CD1c-positive myeloid dendritic cell (primary cell): ENCODE measurements around the gene CISD3.

ENCODE experiments used
- DNase-seq: peaks from one replicate; pipeline ENCODE4 v3.0.0-alpha.2; 2016; ENCODE audit errors: extremely low spot score

Gene CISD3

DNA sequence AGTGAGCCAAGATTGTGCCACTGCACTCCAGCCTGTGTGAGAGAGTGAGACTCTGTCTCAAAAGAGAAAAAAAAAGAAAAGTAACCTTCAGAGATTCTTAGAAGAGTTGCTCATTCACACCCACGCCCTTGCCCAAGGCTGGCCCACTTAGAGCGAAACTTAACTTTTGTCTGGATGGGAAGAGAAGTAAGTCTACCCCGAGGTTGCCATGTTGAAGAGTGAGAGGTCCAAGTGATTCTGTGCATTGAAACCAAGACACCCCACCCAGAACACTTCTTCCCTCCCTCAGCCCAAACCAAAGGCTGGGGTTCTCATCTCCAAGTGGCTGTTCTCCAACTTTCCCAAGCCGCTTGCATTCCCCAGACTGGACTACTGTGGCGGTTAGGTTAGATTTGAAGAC lies 2.4 kb upstream of the CISD3 start:
- DNase-seq, result peak; percentile 91

DNA sequence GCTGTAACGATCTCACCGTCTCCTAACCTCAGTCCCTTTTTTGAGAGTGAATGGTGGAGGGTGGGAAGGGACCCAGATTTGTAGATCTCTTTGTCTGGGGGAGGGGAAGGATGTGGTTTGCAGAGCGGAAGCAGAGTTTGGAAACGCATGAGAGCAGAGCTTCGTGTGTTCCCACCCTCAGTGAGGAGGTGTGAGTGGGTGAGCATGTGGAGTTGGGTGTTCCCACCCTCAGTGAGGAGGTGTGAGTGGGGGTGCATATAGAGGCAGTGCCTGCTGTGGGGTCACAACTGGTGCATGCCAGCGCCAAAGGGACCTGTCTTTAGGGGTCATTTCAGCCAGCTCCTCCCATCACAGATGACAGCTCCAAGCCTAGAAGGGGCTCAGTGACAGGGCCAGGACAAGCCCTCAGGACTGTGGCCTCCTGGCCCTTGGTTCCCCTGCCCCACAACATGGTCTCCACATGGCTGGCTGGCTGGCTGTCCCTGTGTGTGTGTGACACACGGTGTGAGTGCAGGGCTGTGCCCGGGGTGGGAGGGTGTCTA lies 1.8 kb upstream of the CISD3 start:
- peak; percentile 64 for DNase-seq

GRCh38 chr17:38729368-38729885 lies 714 bp upstream of the CISD3 start:
- DNase-seq, result no peak

DNA sequence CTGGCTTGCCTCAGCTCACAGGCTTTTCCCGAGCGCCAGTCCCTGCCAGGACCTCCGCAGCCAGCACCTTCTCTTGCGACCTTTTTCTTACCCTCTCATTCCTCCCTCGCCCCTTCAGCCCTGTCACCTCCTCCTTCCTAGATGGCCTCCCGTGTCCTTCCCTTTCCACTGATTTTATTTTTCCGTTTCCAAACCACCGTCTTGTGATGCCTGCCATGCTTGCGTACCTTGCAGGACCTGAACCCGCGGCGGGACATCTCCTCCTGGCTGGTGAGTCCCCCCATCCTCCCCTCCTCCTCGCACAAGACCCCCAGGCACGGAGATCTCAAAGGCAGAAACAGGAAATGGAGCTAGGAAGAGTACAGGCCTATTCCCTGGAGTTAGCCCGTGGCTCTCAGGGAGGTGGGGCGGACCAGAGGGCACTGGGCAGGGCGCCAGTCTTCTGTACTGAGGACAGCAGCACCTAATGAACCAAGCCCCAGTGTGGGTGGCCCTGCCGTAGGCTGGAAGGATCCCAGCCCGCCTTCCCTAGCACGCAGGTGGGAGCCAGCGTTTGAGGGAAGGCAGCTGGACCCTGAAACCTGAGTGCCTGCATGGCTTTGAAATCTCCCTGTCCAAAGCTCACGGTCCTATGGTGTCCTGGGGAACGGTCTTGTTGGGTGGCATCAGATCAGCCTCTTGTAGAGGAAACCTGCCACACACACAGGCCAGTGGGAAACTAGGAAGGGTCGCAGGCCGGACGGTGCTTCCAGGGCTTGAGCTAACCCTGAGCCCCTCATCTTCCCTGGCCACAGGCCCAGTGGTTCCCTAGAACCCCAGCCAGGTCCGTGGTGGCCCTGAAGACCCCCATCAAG lies 612 bp downstream of the CISD3 start:
- peak; percentile 37 for DNase-seq

GRCh38 chr17:38731526-38732294 lies 1.6 kb downstream of the CISD3 start:
- peak; percentile 41 for DNase-seq

DNA sequence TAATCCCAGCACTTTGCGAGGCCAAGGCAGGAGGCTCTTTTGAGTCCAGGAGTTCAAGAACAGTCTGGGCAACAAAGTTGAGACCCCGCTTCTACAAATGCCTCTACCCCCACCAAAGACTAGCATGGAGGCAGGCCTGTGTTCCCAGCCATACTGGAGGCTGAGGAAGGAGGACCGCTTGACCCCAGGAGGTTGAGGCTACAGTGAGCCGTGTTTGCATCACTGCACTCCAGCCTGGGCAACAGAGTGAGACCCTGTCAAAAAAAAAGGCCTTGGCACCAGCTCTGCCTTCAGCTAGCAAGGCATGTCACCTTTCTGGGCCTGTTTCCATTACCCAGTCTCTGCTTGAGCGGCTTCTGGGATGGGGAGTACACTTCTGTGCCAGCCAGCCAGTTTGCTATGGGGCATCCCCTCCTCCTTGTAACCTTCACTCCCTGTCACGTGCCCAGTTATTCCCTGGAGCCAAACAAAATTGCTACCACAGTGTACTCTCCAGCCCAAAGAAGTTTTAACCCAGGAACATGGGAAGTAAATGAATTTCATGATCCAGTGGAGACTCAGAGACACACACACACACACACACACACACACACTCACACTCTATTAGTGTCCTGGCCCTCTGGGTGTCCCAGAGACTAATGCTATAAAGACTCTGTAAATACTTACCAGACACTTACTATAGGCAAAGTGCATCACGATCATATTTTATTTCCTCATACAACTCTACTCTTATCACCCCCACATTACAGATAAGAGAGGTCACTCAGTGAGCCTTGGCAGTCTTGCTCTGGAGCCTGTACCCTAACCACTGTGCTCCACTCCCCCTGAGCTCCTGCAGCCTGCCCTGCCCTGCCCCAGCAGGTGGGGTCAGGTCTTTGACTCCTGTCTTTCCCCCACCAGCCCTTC lies 2.5 kb downstream of the CISD3 start:
- no peak for DNase-seq

DNA sequence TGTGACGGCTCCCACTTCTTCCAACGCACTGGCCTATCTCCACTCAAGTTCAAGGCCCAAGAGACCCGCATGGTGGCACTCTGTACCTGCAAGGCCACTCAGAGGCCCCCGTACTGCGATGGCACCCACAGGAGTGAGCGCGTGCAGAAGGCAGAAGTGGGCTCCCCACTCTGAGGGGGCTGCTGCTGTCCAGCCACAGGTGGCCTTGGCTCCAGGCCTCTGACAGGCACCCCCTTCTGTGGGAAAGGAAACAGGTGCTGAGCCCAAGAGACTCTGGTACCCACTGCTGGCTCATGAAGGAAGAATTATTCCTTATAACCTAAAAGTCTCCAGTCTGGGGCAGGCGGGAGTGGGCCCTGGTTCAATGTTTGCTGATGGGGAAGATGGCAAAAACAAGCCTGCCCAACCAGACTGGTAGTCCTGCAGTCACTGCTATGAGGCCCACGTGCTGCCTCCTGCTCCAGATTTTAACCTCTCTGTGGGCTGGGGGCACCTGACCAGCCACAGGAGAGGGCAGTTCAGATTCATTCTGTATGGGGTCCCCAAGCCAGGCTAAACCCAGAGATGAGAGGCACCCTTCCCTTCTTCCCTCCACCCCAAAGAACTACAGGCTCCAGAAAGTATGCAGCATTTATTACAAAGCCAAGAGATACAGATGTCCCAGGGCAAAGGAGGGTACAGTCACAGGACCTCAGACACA lies 3.3 kb downstream of the CISD3 start:
- no peak for DNase-seq

DNA sequence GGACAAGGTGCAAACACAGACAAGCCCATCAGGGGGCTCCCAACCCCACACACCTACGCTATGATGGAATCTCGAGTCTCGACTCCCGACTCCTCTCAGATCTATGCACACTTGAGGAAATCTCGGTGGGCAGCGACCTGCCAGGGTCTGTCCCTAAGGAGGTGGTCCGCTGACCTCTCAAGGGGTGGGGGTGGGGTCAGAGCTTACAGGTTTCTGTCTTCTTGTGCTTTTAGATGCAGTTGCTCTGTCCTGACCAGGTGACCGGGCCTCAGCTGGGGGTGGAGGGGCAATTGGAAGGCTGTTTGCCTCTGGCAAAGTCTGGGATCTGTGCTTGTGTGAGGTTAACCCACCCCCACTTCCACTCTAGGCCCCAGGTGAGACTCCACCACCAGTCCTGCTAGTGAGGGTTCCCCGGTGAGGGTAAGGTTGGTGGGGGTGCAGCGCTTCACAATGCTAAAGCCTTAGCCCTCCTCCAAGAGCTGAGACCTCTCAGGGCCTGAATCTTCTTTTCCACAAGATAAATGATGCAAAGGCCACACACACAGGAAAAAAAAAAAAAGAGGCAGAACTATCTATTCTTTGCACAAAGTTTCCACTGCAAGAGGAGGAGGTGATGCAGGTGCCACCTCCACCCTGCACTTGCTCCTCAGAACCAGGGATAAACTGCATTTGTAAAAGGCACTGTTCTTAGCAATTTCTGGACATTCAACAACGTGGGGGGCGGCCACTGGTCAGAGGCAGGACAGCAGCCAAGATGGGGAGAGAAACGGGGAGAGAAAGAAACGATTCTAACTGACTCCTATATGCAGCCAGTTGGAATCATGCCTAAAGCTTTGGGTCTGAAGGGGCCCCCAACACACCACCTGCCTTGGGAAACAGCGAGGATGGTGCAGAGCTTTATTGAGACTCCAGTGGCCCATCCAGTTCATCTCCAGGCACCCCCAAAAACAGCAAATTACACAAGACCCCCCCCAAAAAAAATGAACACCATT lies 4.1 kb downstream of the CISD3 start:
- no peak for DNase-seq

- peak; percentile 67 for DNase-seq
Observed at GRCh38 chr17:38735161-38735997, 5.2 kb downstream of the CISD3 start.

DNA sequence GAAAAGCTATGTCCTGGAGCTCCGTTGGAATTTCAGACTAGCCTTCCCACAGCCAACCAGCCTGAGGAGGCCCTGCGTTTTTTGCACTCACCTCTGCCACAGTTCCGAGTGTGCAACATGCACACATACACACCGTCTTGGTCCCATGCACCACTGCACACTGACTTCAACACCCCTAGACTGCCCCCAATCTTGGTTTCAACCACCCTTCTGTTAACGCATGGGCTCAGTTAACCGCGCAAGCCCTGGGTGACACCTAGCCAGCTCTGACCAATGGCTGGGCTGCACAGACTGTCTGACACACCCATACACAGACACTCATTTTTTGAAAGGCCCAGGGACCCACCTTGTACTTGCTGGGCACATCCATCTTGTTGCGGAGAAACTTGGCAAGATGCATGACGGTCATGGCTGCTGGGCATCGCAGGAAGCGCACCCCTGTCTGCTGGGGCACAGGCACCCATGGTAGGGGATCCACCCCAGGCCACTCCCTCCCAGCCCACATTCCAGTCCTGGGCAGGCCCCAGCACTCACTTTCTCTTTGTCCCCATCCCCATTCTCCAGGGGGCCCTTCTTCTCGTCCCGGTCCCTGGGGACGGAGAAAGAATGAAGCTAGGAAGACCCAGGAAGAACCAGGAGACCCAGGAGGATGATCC lies 8.0 kb downstream of the CISD3 start:
- no peak for DNase-seq

- no peak for DNase-seq
Observed at GRCh38 chr17:38738686-38739085, 8.5 kb downstream of the CISD3 start.

- no peak for DNase-seq
Observed at GRCh38 chr17:38739305-38739704, 9.2 kb downstream of the CISD3 start.

- no peak for DNase-seq
Observed at GRCh38 chr17:38740044-38740443, 9.9 kb downstream of the CISD3 start.

DNA sequence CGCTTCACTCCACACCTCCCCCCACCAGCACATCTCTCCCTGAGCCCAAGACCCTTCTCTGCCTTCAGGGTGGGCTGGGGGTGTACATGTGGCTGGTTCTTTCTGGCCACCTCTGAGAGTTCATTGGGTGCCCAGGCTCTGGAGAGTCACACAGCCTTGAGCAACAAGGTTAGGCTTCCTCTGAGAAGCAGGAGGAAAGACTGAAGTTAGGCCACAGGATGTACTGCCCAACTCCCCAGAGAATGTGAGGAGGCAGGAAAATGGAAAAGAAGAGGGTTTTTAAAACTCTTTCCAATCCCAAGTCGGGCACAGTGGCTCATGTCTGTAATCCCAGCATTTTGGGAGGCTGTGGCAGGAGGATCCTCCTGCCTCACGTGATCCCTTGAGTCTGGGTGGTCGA lies 10.7 kb downstream of the CISD3 start:
- no peak for DNase-seq

GRCh38 chr17:38741461-38741860 lies 11.3 kb downstream of the CISD3 start:
- no peak for DNase-seq

DNA sequence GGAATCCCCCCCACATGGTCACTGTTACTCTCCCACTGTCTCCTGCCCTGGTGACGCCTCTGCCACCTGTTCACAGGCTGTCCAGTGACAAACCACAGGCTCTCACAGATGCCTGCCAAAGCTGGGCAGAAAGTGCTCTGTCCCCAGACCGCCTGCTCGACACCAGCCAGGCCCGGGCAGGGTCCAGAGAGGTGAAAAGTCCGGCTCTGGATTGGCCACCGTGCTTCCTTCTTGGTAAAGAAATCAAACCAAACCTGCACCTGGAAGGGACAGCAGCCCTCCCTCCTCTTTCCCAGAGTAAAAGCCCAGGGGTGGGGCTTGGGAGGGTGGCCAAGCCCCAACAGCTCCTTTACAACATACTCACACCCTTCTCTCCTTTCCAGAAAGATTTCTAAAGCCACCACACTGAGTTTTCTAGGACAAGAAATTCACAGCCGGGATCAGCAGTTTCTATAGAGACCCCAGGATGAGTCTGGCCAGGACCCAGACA lies 11.8 kb downstream of the CISD3 start:
- DNase-seq, result no peak

- DNase-seq, result peak; percentile 29
Observed at GRCh38 chr17:38742411-38743308, 12.5 kb downstream of the CISD3 start.
